HG03103 (cell line): Measurements from ENCODE around the gene SLC9A3.

Source experiments
- ATAC-seq: cut with Tn5 transposase; IDR thresholded peaks from one replicate; pipeline ENCODE4 v1.9.1; 2021; ENCODE audit warnings: low read depth; ENCODE audit not compliant: unreplicated experiment

The SLC9A3 gene

GRCh38 chr5:539469-540070, 15.3 kb upstream of the SLC9A3 start:
- ATAC-seq = no peak

GRCh38 chr5:538801-539468, 14.7 kb upstream of the SLC9A3 start:
- ATAC-seq = no peak

- no peak for ATAC-seq
These were observed 14.1 kb upstream of the SLC9A3 start for GRCh38 chr5:538271-538771.

GRCh38 chr5:537621-538071, 13.4 kb upstream of the SLC9A3 start:
- ATAC-seq = no peak

- ATAC-seq = no peak
These were observed 12.8 kb upstream of the SLC9A3 start for GRCh38 chr5:537098-537497.

GRCh38 chr5:535846-536698, 11.8 kb upstream of the SLC9A3 start:
- no peak for ATAC-seq

- no peak for ATAC-seq
These were observed 10.8 kb upstream of the SLC9A3 start for GRCh38 chr5:534743-535671.

GRCh38 chr5:533955-534742, 9.9 kb upstream of the SLC9A3 start:
- ATAC-seq = no peak

GRCh38 chr5:533243-533954, 9.2 kb upstream of the SLC9A3 start:
- ATAC-seq = no peak

- no peak for ATAC-seq
These were observed 8.4 kb upstream of the SLC9A3 start for GRCh38 chr5:532521-533242.

- ATAC-seq = no peak
These were observed 7.6 kb upstream of the SLC9A3 start for GRCh38 chr5:531749-532315.

- ATAC-seq = no peak
These were observed 7.0 kb upstream of the SLC9A3 start for GRCh38 chr5:531101-531748.

GRCh38 chr5:530001-530955, 6.0 kb upstream of the SLC9A3 start:
- no peak for ATAC-seq

GRCh38 chr5:528629-529511, 4.6 kb upstream of the SLC9A3 start:
- ATAC-seq = no peak
